SU-DHL-6 (cell line): ENCODE data around the gene CLEC4D.

Source experiments
- H2AFZ ChIP-seq: fragments of 200-600 bp; sonication (generic); 2 replicates; pipeline ENCODE4 v1.6.1; 2014; ENCODE audit warnings: low read depth, mild to moderate bottlenecking, moderate library complexity, mixed read lengths, antibody characterized with exemption, low read length; ENCODE audit not compliant: severe bottlenecking
- H3F3A ChIP-seq: fragments of 200-600 bp; shearing (Covaris generic); 2 replicates; pipeline ENCODE4 v1.6.0; 2016; ENCODE audit warnings: antibody characterized with exemption, mild to moderate bottlenecking; ENCODE audit not compliant: insufficient read depth
- H3K27ac ChIP-seq: fragments of 200-600 bp; sonication (generic); 2 replicates; pipeline ENCODE4 v1.5.1; 2016; ENCODE audit warnings: low read depth, mild to moderate bottlenecking, low read length, moderate library complexity, mixed read lengths
- H3K27me3 ChIP-seq: fragments of 200-600 bp; sonication (generic), shearing (Covaris generic); 2 replicates; pipeline ENCODE4 v1.6.0; 2014; ENCODE audit warnings: mild to moderate bottlenecking, low read length
- H3K36me3 ChIP-seq: fragments of 200-600 bp; sonication (generic); 2 replicates; pipeline ENCODE4 v1.6.1; 2014; ENCODE audit warnings: mild to moderate bottlenecking, low read length, mixed read lengths
- H3K4me2 ChIP-seq: fragments of 300-600, 200-600 bp; shearing (Covaris generic), sonication (generic); 2 replicates; pipeline ENCODE4 v1.6.0; 2014; ENCODE audit warnings: low read length, low read depth, mild to moderate bottlenecking; ENCODE audit not compliant: poor library complexity, severe bottlenecking
- H3K4me3 ChIP-seq: fragments of 200-600 bp; sonication (generic); 2 replicates; pipeline ENCODE4 v1.5.1; 2014; ENCODE audit warnings: antibody characterized with exemption, low read length, mild to moderate bottlenecking, mixed read lengths; ENCODE audit not compliant: insufficient read depth, poor library complexity, severe bottlenecking
- H3K79me2 ChIP-seq: fragments of 200-600 bp; sonication (generic); 2 replicates; pipeline ENCODE4 v1.6.1; 2014; ENCODE audit warnings: mild to moderate bottlenecking, low read length, moderate library complexity; ENCODE audit not compliant: insufficient read depth
- H3K9ac ChIP-seq: fragments of 200-600 bp; sonication (generic); 2 replicates; pipeline ENCODE4 v1.7.0; 2014; ENCODE audit warnings: mild to moderate bottlenecking, low read length
- H3K9me2 ChIP-seq: fragments of 200-600 bp; sonication (generic); replicated peaks from 2 replicates; pipeline ENCODE4 v1.6.1; 2014; ENCODE audit warnings: low read length; ENCODE audit not compliant: insufficient read depth
- H3K9me3 ChIP-seq: fragments of 200-600 bp; sonication (generic); 2 replicates; pipeline ENCODE4 v1.6.1; 2014; ENCODE audit warnings: low read length, mixed read lengths; ENCODE audit not compliant: insufficient read depth
- H4K20me1 ChIP-seq: fragments of 200-600 bp; sonication (generic); 2 replicates; pipeline ENCODE4 v1.6.1; 2014; ENCODE audit warnings: low read depth, mild to moderate bottlenecking, antibody characterized with exemption, low read length, moderate library complexity, mixed read lengths
- EZH2phosphoT487 ChIP-seq: fragments of 200-600 bp; sonication (generic), shearing (Covaris generic); conservative IDR thresholded peaks from 2 replicates; pipeline ENCODE4 v1.6.1; 2018; ENCODE audit warnings: mild to moderate bottlenecking, antibody characterized with exemption, low read length, moderate library complexity, mixed read lengths
- TF ChIP-seq, protein P1 (sequence below): fragments of 200-600 bp; sonication (generic); IDR thresholded peaks from one replicate; pipeline ENCODE4 v1.5.1; 2017; ENCODE audit warnings: antibody characterized with exemption, mild to moderate bottlenecking, low read length, moderate library complexity; ENCODE audit not compliant: insufficient read depth, poor library complexity, severe bottlenecking

The CLEC4D gene

DNA sequence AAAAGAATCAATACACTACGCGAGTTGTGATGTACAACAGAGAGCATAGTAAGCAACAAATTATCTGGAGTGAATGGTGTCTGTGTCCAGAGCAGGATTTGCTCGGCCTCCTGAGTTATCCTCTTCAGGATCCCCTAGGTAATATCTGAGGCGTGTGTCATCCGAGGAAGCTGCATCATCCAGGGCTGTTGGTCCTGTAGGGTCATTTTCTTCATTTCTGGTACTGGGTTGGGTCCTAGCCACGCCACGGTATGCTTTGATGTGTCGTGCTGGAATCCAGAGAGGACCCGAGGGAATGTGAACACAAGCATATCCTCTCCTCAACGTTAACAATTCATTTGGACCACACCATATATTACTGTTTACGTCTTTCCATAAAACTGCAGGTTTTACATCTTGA, 46.4 kb downstream of the CLEC4D start:
- no peak for TF ChIP-seq EZH2phosphoT487
- TF ChIP-seq, protein P1, sequence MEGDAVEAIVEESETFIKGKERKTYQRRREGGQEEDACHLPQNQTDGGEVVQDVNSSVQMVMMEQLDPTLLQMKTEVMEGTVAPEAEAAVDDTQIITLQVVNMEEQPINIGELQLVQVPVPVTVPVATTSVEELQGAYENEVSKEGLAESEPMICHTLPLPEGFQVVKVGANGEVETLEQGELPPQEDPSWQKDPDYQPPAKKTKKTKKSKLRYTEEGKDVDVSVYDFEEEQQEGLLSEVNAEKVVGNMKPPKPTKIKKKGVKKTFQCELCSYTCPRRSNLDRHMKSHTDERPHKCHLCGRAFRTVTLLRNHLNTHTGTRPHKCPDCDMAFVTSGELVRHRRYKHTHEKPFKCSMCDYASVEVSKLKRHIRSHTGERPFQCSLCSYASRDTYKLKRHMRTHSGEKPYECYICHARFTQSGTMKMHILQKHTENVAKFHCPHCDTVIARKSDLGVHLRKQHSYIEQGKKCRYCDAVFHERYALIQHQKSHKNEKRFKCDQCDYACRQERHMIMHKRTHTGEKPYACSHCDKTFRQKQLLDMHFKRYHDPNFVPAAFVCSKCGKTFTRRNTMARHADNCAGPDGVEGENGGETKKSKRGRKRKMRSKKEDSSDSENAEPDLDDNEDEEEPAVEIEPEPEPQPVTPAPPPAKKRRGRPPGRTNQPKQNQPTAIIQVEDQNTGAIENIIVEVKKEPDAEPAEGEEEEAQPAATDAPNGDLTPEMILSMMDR: no peak
- H3K4me2 ChIP-seq: no peak overlapping the region
- H2AFZ ChIP-seq: no peak overlapping the region
- no peaks in the 10 kb centered on the region for H3K36me3 ChIP-seq
- H4K20me1 ChIP-seq: no peaks in the 10 kb centered on the region
- no peaks in the 10 kb centered on the region for H3F3A ChIP-seq
- no peaks in the 10 kb centered on the region for H3K79me2 ChIP-seq
- H3K9ac ChIP-seq: no peak overlapping the region
- no peaks in the 10 kb centered on the region for H3K9me2 ChIP-seq
- H3K4me3 ChIP-seq: no peak overlapping the region
- H3K27ac ChIP-seq: no peak overlapping the region
- no peaks in the 10 kb centered on the region for H3K9me3 ChIP-seq
- H3K27me3 ChIP-seq: no peaks in the 10 kb centered on the region

DNA sequence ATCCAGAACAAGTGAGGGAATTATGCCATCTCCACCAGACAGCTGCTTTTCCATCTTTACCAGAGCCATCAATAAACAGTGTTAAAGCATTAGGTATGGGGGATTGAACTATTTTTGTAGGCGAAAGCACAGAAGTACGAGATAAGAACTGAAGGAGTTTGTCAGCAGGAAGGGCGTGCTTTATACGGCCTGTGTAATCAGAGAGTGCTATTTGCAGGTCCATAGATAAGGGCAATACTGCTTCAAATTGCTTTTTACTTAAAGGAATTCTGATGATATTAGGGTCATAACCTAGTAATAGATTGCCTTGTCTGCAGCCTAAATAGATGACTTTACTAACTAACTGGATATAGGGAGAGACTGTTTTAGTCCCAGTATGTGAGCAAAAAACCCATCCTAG, 47.7 kb downstream of the CLEC4D start:
- no peaks in the 10 kb centered on the region for H3K36me3 ChIP-seq
- H3K79me2 ChIP-seq: no peaks in the 10 kb centered on the region
- H3K27me3 ChIP-seq: no peaks in the 10 kb centered on the region
- no peak overlapping the region for H3K27ac ChIP-seq
- no peaks in the 10 kb centered on the region for H4K20me1 ChIP-seq
- no peaks in the 10 kb centered on the region for H3K9me2 ChIP-seq
- H2AFZ ChIP-seq: no peak overlapping the region
- no peak overlapping the region for H3K4me3 ChIP-seq
- no peak overlapping the region for H3K4me2 ChIP-seq
- TF ChIP-seq, protein P1: no peak
- no peak for TF ChIP-seq EZH2phosphoT487
- no peaks in the 10 kb centered on the region for H3F3A ChIP-seq
- H3K9ac ChIP-seq: no peak overlapping the region
- H3K9me3 ChIP-seq: no peaks in the 10 kb centered on the region

DNA sequence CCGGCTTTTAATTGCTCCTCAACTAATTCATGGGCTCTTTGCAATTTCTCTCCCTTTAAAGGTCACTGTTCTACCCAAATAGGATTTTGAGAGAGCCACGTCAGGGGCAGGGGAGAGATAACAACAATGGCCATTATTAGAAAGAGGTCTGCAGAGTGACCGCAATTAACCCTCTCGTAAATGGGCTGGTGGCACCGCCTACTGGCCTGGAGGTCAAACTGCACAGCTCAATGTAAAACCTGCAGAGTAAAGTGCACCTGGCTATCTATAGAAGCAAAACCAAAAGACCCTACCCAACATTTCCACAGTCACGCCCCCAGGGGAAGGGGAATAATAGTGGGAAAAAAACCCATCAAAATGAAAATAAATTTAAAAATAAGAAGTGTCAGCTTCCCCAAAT, 49.0 kb downstream of the CLEC4D start:
- no peak overlapping the region for H3K27ac ChIP-seq
- no peak for TF ChIP-seq EZH2phosphoT487
- TF ChIP-seq, protein P1: no peak

DNA sequence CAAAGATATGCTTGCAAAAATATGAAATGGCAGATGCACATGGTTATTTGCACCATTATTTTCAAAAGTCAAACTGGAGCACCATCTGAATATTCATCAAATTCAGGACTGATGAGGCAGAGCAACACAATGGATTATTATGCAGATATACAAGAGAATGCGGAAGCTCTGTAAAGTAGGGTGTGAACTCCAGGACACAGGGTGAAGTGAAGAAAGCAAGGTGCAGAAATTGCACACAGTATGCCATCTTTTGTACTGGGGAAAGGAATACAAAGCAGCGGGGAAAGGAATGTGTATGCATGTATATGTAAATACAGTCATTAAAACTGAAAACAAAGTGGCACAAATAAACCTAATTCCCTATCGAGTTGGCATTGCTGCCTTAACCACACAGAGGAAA, 50.1 kb downstream of the CLEC4D start:
- H3K9ac ChIP-seq: no peak overlapping the region
- no peaks in the 10 kb centered on the region for H4K20me1 ChIP-seq
- H2AFZ ChIP-seq: no peak overlapping the region
- no peaks in the 10 kb centered on the region for H3F3A ChIP-seq
- no peak overlapping the region for H3K27ac ChIP-seq
- H3K27me3 ChIP-seq: no peaks in the 10 kb centered on the region
- TF ChIP-seq, protein P1: no peak
- TF ChIP-seq EZH2phosphoT487: no peak
- H3K9me2 ChIP-seq: no peaks in the 10 kb centered on the region
- no peaks in the 10 kb centered on the region for H3K36me3 ChIP-seq
- no peaks in the 10 kb centered on the region for H3K79me2 ChIP-seq
- no peaks in the 10 kb centered on the region; the same call in 1 of the 2 replicates for H3K9me3 ChIP-seq
- H3K4me3 ChIP-seq: no peak overlapping the region
- no peak overlapping the region for H3K4me2 ChIP-seq

More for the DNA sequence above, 49.0 kb downstream of the CLEC4D start:
- Histone ChIP-seq H3K9me2 (no peaks in the 10 kb centered on the region), H3K4me3 (no peak overlapping the region), H2AFZ (no peak overlapping the region), H3K27me3 (no peaks in the 10 kb centered on the region), H3K79me2 (no peaks in the 10 kb centered on the region), H3K4me2 (no peak overlapping the region), H3K9ac (no peak overlapping the region), H4K20me1 (no peaks in the 10 kb centered on the region), H3K9me3 (no peaks in the 10 kb centered on the region; the same call in 1 of the 2 replicates), H3K36me3 (no peaks in the 10 kb centered on the region), H3F3A (no peaks in the 10 kb centered on the region)
